Left renal pelvis (tissue), 4 donors: ENCODE data around the gene TBRG1. TPM values are rescaled to one million over a fixed set of nuclear protein-coding genes. Genes with fewer than 3 reads are reported as not detected.

ENCODE experiments used
- DNase-seq, 4 donors: peaks; one replicate each; pipeline ENCODE4 v3.0.0-alpha.2; 2013; ENCODE audit warnings: low read depth in 4 of 4, low spot score in 3 of 4
- polyA plus RNA-seq, 4 donors: library from polyadenylated mRNA; unstranded; fragments of 120-200 nt; gene quantifications; one replicate each; pipeline ENCODE4 v1.2.1, GENCODE V29; 2013; ENCODE audit not compliant: insufficient read length in 4 of 4

Gene TBRG1
- polyA plus RNA-seq, 4 donors, result 24.9 to 41.4 (median 28.7) TPM

DNA sequence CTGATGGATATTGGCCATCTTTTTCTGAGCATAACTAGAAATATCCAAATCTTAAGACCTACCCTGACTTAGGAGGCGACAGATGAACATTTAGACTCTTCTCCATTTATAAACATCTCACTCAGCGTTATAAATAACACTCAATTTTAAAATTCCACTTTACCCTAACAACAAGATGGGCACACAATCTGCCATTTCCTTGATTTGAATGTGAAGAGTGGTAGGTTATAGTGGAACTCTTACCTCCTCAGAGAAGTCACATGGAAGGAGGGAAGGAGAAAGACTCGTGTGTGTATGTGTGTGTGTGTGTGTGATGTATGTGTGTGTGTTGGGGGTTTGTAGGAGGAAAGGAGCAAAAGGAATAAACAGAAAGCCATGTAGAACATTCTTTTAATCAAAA is 35.8 kb downstream of the TBRG1 start:
- no peak for DNase-seq

DNA sequence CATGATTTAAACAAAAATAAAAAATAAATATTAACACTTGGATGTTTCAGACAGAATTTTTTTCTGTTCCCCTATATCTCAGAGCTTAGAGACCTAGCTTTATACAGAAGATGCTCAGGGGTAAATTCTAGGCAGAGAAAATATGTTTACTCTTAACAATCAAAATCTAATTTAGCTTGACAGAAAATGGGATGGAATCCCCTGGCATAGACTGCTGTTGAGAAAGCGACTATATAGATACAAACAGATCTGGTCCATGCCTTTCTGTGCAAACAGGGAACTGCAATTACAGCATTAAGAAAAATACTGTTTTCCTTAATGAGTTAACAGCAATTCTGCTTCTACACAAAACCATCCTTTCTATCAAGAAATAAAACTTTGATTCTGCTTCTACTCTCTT is 36.3 kb downstream of the TBRG1 start:
- DNase-seq, result no peak

DNA sequence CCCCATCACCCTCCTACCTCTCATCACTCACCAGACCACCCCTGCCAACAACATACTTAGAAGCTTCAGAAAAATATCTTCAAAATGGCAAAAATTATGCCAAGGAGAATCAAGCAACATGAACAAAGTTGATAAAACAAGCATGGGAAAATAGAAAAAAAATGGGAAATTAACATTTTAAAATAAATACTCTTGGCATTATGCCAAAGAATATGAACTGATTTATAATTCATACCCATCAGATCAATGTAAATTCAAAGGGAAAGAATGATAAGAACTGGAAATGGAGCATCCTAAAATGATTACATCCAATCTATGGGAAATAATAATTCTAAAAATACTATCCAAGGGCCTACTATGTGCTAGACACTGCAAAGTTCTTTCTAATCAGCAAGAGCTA is 38.9 kb downstream of the TBRG1 start:
- DNase-seq, result no peak

DNA sequence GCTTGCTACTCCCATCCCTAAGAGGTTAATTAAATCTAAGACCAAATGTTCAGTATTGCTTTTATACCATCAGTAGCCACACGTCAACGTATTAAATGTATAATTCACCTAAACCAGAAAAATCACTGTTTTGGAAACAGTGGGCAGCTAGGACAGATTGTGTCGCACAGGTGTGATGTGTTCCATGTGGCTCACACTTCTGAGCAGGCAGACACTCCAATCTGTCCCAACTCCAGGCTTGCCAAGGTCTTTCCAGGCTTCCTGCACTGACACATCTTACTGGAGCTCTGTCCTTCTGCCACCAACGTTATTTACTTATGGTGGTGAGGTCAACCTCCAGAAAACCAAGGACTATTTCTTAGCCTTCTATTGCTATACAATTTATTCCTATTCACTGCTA is 39.4 kb downstream of the TBRG1 start:
- DNase-seq, result no peak

DNA sequence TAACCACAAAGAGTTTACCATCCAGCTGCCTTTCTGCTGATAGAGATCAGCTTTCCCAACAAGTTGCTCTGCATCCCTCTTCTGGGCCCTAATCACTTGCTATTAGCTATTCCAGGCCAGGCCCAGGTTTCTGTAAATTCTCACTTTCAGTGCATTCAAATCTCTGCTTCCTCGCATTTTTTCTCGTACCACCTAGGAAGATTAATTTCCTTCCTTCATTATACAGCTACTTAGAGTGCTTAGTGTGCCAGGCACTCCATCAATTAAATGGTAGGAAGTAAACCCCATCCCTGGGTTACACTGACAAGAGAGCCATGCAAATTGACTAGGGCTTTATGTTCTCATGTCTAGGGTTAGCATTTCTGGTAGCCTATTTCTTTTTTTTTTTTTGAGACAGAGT is 41.2 kb downstream of the TBRG1 start:
- no peak for DNase-seq

DNA sequence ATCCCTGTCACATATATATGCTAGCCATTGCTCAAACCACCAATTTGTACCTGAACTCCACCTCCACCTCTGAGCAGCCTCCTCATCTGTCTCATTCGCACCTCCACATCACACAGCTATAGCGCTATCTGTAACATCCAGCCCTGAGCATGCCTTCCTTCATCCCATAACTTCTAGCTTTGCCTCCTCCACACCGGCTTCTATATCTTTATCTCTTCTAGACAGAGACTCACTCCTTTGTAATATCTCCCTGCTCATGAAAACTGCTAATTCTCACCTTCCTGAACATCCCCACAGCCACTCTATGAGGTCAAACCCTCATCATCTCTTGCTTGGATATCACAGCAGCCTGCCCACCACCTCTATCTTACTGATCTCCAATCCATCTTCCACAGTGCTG is 44.9 kb downstream of the TBRG1 start:
- DNase-seq, result no peak

DNA sequence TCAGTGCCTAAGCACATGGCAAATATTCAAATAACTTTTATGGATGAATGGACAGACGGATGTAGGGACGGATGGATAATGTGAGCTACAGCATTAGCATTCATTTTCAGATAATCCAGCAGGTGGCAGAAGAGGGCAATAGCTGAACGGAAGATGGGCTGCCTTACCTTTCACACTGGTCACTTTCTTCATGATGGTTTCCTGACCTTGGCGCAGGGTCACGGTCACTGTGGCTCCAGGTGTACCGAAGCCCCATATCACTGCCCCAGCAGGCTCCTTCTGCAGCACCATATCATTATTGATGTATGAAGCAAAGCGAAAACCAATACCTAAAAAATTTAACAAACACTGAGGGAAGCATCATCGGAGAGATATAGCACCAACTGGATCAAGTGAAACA is 46.5 kb downstream of the TBRG1 start:
- DNase-seq, result no peak

DNA sequence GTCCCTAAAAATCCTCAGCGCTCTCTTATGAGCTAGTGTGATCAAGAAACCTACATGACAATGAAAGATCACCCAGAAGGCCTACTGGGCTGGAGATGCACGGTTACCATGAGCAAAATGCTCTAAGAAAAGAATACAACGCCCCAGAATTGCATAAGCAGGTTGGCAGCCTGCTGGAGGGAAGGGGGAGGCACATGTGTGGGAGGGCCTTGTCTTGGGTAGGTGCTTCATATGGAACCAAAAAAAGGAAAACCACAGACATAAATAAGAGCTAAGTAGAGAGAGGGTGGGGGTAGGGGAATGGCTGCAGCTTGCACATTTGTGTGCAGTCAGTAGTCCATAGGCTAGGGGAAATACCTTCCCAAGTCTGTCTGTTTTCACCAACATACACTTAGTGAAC is 48.1 kb downstream of the TBRG1 start:
- no peak for DNase-seq

DNA sequence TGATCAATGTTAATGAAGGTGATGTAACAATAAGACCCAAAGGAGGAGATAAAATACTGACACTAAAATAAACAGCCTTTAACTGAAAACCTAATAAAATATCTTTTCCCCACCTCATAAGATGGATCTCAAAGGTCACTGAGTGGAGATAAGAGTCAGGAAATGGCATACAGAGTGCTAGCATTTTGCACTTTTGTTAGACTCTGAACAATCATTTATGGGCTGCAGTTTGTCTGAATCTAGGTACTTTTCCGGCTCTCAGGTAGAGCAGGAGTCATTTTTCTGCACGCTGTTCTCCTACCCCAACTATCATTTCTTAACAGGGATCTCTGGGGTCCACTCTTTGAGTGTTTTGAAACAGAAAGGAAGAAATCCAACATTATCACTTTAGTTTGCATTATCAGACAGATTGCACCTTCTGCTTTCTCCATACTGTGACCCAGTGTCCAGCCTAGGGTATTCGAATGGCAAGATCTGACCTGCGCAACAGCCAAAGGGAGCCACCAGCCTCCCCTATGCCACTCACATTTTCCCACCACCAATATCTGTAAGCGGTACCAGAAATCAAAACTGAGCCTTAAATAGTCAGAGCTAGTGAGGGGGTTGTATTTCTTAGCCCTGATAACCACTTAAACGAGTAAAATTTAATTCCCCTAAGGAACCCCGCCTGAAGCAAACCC is 50.0 kb downstream of the TBRG1 start:
- DNase-seq, result no peak

DNA sequence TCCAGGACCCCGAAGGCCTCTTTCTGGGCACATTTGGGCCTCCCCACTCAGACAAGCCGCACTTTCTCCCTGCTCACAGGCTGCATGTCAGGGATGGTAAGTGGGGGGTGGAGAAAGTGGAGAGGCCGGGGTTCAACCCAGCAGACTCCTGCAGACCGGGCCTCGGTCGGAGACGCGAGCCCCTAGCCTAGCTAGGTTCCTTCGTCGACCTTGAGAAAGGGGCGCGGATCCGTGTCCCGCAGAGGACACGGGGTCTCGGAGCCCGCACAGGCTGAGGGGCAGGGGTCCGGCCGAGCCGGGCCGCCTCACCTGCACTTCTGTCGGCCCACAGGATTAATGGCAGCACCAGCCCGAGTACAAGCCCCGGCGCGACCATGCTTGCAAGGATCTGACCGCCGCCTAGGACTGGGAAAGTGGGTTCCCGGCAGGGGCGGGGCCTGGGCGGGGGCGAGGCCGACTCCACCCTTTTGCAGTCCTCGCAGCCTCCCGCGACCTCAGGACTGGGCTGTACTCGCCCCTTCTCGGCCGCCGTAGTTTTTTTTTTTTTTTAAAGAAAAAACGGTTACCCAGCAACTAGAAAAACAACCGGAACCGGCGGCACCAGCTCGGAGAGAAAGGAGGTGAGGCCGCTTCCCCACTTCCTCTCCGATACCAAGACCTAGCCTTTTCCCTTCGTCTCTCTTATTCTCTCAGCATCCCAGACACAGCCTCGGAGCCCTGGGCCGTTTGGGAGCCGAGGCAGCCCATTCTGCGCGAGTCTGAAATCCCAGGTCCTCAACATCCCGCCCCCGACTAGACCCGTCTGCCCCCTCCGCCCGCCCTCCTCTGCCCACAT is 50.9 kb downstream of the TBRG1 start, which contains the start of the genes SIAE and SPA17:
Gene SIAE, minus strand, starts transcription at position 407 of the 835 bp plus-strand sequence. Its CDS starts 31 bp downstream, at position 376.
Gene SPA17, plus strand, starts transcription at position 572 of the 835 bp plus-strand sequence. CDS start 1,361 bp downstream, outside the sequence.
- peak; percentile 79 to 92 (median 92) for DNase-seq

DNA sequence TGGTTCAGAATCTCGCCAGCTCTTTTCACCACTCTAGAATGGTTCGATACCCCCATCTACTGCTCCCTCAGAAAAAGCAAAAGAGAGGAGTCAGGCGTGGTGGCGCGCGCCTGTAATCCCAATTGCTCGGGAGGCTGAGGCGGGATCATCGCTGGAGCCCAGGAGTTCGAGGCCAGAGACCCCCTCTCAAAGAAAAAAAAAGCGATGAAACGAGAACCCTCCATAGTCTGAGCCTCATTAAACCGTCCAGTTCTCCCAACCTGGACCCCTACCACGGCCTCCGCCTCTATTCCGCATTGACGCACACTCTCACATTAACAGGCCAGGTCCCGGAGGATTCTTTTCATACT is 51.5 kb downstream of the TBRG1 start:
- DNase-seq, result no peak

DNA sequence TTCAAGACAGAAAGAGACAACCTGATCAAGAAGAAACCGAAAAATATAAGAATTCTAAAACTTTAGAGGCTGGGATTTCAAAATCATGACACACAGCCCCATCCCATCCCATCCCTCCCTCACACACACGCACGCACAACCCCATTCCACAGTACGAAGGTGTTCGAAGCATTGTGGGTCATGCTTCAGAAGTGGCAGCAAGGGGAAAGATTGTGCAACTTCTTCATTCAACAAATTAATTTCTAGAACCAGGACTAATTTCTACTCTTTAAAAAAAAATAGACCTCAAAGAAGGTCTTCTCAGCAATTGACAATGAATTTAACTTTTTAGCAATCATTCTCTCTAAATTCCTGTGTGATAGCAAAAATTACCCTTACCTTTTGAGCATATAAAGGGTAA is 51.9 kb downstream of the TBRG1 start:
- DNase-seq, result no peak

DNA sequence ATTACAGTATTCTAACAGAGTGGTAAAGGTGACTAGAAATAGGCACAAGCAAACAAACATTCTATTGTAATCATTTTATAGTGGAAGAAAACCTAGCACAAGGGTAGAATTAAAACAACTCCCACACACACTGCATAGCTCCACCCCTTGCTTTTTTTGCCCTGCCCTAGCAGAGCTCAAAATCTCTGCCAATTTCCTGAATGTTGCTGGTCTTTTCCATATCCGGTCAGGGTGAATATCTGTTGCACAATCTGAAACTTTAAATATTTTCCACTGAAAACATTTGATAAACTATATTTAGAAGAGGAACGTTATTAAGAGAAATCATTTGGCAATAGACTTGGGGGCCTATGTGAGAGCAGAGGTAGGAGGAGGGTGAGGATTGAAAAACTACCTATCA is 53.7 kb downstream of the TBRG1 start:
- DNase-seq, result no peak

DNA sequence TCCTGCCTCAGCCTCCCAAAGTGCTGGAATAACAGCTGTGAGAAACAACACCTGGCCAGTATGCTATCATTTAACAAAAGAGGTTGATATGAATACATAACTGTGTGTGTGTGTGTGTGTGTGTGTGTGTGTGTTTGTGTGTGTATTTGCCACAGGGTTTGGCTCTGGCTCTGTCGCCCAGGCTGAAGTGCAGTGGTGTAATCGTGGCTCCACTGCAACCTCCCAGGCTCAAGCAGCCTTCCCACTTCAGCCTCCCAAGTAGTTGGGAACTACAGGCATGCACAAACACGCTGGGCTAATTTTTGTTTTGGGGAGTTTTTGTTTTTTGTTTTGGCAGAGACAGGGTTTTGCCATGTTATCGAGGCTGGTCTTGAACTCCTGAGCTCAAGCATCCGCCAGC is 55.8 kb downstream of the TBRG1 start:
- DNase-seq, result no peak

DNA sequence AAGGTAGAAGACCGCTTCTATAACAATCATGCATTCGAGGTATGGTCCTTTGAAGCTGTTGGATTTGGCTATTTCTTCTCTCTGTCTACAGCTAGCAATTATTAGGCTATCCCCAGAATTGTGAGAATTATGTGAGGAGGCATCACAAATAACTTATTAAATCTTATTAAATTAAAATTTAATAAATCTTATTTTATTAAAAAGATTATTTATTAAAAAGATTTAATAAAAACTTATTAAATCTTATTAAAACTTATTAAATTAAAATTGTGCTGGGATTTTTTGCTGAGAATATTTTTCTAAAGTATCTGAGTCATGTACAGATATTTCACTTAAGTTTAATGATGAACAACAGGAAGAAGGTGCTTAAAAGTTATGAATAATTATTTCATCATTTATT is 58.8 kb downstream of the TBRG1 start:
- no peak for DNase-seq

DNA sequence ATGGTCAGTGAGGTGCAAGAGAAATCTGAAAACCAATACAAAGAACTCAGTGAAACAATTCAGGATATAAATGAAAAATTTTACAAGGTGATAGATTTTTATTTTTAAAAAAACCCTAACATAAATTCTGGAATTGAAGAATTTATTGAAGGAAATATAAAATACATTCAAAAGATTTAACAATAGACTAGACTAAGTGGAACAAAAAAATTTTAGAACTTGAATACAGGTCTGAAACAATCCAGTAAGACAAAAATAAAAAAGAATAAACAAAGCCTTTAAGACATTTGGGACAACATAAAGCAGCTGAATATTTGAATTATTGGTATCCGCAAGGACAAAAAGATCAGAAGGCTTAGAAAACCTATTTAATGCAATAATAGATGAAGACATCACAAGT is 59.8 kb downstream of the TBRG1 start:
- DNase-seq, result no peak

Other genes starting within 250 kb of the TBRG1 start
- not detected for gene OR8B2, start 238.4 kb upstream of the TBRG1 start, polyA plus RNA-seq
- not detected for gene OR8B3, start 223.8 kb upstream of the TBRG1 start, polyA plus RNA-seq
- not detected for gene OR8B4, start 198.0 kb upstream of the TBRG1 start, polyA plus RNA-seq
- not detected for gene OR8B8, start 177.2 kb upstream of the TBRG1 start, polyA plus RNA-seq
- not detected for gene OR8B12, start 79.2 kb upstream of the TBRG1 start, polyA plus RNA-seq
- gene OR8A1, start 52.9 kb upstream of the TBRG1 start, polyA plus RNA-seq, result not detected
- gene PANX3, start 11.4 kb upstream of the TBRG1 start, polyA plus RNA-seq, result not detected
- gene SIAE, start 50.9 kb downstream of the TBRG1 start, polyA plus RNA-seq, result 10 to 100 TPM in 3 of 4 donors, 1 to 10 TPM in 1; 6.0 to 32.9 (median 31.4) TPM
- gene SPA17, start 51.0 kb downstream of the TBRG1 start, polyA plus RNA-seq, result 10 to 100 TPM in 3 of 4 donors, 1 to 10 TPM in 1; 5.0 to 24.4 (median 19.2) TPM
- gene NRGN, start 117.1 kb downstream of the TBRG1 start, polyA plus RNA-seq, result 10 to 100 TPM in 3 of 4 donors, 1 to 10 TPM in 1; 5.6 to 29.4 (median 17.9) TPM
- 10 to 100 TPM in 2 of 4 donors, 1 to 10 TPM in 1, under 1 TPM in 1; 0.60 to 17.5 (median 9.6) TPM for gene VSIG2, start 129.4 kb downstream of the TBRG1 start, polyA plus RNA-seq
- gene ESAM, start 139.4 kb downstream of the TBRG1 start, polyA plus RNA-seq, result 10 to 100 TPM; 39.0 to 71.8 (median 67.0) TPM
- gene MSANTD2, start 177.5 kb downstream of the TBRG1 start, polyA plus RNA-seq, result 10 to 100 TPM; 25.1 to 44.7 (median 29.2) TPM
- 10 to 100 TPM; 18.8 to 30.8 (median 21.3) TPM for gene ROBO3, start 242.6 kb downstream of the TBRG1 start, polyA plus RNA-seq